Stimulated activated CD8-positive, alpha-beta memory T cell treated with anti-CD3 and anti-CD28 coated beads, Interleukin-15, amount 100 ng/mL, for 4 hours (primary cell): ENCODE measurements around the gene TMEM143.
"Not testable (repeated sequence)": the region's sequence is repeated elsewhere in the genome, so short reads cannot be mapped to it uniquely, and the experiment has no call there.

ENCODE experiments used
- DNase-seq, 2 donors: peaks; one replicate each; pipeline ENCODE4 v3.0.0-alpha.2; 2020; ENCODE audit warnings: low read depth in 2 of 2

Gene TMEM143

DNA sequence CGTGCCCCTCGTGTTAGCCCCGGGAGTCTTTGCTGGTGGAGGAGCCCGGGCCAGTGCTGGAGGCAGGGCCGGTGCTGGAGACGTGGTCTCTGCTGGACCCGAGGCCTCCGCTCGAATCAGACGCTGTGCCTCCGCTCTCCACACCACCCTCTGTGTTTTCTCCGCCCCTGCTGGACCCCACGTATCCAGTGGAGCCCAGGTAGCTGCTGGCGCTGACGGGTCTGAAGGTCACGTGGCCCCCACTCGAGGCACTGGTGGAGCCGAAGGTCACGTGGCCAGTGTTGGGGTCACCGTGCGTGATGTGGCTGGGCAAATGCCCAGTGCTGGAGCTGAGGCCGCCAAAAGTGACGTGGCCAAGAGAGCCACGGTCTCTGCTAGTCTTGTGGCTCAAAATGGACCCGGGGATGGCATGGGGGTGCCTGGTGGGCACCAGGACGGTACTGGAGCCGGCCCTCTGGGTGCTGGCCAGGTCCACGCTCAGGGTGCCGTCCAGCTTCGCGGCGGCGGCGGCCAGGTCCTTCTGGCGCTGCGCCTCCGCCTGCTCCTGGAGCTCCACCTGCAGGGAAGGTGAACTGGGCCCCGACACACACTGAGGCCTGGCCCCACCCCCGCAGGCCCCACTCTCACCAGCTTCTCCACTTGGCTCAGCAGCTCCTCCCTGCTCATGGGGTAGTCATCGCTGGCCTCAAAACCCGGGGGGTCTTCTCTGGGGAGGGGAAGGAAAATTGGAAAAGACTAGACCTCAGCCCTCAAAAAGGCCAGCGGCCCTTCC, 66.6 kb downstream of the TMEM143 start:
- no peak for DNase-seq

DNA sequence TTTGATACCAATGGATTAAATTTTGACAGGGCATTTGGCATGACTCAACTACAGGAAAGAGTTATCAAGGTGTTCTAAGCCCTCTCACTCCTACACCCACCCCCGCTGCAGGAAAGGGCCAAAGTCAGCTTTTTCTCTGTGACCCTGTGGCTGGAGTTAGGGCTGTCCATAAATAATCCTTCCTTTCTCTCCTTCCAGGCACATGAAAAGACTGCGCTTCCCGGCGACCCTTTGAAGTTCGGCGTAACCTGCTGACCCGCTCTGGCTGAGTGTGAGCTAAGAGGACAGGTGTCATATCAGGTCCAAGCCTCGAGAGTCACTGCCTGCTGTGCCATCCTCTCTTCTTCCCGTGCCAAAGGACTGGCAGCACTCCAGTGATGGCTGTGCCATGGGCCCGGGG, 68.3 kb downstream of the TMEM143 start:
- no peak for DNase-seq

DNA sequence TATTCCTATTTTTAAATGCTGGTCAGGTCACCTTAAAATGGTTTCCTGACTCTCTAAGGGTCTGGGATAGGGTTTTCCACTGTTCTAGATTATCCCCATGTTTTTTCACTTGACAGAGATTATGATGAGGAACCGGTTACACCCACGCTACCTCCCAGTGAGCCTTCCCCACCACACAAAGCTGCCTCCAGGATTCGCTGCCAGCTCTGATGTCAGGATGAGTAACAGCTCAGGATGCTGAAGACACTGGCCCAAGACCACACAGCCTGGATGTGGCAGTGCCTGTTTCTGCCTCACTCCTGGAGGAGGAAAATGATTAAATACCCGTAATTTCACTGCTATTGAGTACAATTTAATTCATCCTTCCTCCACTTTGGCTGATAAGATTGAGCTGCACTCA, 70.9 kb downstream of the TMEM143 start:
- no peak for DNase-seq

DNA sequence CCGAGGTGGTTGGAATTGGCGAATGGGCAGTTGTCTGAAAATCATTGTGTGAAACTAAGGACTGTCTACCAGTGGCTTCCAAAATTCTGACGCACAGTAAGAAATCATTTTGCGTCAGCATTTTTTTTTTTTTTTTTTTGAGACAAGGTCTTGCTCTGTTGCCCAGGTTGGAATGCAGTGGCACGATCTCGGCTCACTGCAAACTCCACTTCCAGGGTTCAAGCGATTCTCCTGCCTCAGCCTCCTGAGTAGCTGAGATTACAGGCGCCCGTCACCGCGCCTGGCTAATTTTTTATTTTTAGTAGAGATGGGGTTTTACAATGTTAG, 72.3 kb downstream of the TMEM143 start:
- not testable (repeated sequence) for DNase-seq

DNA sequence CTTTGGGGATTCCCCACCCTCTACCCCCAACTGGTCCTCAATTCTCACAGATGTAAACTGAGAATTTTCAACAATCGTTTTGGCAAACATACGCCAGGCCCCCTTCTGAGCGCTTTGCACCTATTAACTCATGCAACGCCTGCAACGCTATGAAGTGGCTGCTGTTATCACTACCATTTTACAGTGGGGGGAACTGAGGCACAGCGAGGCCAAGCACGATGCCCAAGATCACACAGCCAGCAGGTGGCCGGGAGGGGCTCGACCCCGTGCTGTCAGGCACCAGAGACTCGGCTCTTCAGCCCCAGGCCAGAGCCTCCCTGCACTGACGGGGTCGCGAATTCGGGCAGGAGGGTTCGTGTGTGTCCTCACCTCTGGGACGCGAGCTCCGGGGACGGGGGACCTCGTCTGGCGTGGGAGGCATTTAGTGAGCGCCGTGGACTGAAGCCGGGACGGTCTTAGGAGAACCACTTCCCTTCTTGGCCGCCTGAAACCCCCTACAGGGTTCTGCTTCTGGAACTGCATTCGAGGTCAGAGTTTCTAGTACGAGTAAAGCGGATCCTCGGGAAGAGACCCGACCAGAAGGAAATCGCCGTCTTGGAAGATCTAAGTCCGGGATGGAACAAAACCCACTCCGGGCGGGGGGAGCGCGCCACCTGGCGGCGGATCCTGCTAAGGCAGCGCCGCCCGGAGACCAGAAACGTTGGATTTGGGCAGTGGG, 72.8 kb downstream of the TMEM143 start:
- DNase-seq: peak in 1 of 2 donors; percentile 23

DNA sequence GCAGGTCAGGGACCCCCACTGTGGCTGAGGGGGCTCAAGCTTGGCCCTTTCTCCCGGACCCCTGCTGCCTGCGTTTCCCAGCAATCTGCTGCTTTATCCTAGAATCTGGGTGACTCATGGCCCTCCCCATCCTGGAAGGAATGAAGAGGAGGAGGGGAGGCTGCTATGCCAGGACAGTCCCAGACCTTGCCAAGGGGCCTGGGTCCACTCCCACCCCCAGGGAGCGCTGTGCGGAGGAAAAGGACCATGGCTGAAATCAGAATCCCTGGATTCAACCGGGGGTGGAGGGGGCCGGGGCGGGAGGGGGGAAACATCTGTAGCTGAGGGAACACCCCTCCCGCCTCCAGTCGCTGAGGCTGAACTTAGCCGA, 73.4 kb downstream of the TMEM143 start:
- no peak for DNase-seq

DNA sequence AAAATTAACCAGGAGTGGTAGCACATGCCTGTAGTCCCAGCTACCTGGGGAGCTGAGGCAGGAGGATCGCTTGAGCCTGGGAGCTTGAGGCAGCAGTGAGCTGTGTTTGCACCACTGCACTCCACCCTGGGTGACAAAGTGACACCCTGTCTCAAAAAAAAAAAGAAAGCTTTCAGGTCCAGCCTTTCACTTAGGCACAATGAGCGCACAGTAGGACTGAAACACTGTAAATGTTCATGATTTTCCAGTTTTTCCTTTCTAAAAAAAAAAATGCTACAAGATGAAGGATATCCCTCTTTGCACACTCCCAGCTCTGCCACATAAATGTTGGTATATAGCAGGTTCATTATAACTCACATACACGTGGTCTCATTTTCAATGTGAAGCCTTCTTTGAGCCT, 76.0 kb downstream of the TMEM143 start:
- no peak for DNase-seq

DNA sequence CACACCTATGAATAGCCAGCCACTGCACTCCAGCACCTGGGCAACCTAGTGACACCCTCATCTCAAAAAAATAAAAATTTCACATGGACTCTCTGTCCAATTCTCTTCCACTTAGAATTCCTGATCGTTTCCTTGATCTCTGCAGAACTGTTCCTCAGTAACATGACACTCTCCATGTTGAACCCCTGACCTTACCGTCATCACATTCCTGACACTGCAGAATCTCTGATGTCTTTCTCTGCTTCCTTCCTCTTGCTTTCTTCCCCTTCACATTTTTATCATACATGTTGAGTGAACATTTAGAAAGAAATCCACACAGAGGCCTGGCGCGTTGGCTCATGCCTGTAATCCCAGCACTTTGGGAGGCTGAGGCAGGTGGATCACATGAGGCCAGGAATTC, 78.8 kb downstream of the TMEM143 start:
- no peak for DNase-seq

DNA sequence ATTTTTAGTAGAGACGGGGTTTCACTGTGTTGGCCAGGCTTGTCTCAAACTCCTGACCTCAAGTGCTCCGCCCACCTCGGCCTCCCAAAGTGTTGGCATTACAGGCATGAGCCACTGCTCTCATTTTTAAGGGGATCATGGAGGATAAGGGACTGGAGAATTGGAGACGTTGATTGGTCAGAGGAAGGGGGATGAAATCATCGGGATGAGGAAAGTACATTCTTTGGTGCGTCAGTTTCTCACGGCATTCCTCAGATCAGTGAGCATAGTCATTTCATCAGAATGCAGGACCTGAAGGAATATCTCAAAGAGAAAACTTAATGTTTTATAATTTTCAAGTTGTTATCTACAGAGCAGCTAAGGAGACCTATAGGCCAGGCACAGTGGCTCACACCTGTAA, 79.8 kb downstream of the TMEM143 start:
- DNase-seq: no peak
